M059J (cell line): Measurements from ENCODE around the gene RPP21. TPM values are rescaled to one million over a fixed set of nuclear protein-coding genes. Genes with fewer than 3 reads are reported as not detected.
"Not testable (repeated sequence)": the region's sequence is repeated elsewhere in the genome, so short reads cannot be mapped to it uniquely, and the experiment has no call there.

Experiments used
- DNase-seq: peaks from one replicate; pipeline ENCODE4 v3.0.0-alpha.2; 2012; ENCODE audit warnings: low read depth
- total RNA-seq: library from RNA; depleted of rRNA; stranded (reverse); fragments of >200 nt; shearing (Covaris generic); gene quantifications from 2 replicates; pipeline ENCODE4 v1.2.3, GENCODE V29; 2014

The RPP21 gene
- total RNA-seq, 1 experiment from 2014 or later, result 156 TPM

GRCh38 chr6:30329331-30329730 lies 15.6 kb upstream of the RPP21 start:
- no peak for DNase-seq

DNA sequence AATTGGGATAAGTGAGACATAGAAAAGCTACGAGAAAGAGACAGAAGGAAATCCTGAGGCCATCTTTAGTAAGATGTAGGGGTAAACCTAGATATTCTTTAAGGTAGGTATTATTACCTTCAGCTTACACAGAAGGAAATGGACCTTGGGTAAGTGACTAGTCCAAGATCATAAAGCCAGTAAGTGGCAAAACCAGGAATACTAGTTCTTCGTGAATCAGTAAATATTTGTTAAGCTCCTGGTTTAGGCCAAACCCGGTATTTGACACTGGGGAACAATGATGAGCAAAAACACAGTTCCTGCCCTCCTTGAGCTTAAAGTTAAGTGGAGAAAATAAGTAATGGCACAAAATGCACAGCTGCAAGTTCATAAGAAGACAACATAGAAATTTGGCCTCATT lies 13.0 kb upstream of the RPP21 start:
- no peak for DNase-seq

DNA sequence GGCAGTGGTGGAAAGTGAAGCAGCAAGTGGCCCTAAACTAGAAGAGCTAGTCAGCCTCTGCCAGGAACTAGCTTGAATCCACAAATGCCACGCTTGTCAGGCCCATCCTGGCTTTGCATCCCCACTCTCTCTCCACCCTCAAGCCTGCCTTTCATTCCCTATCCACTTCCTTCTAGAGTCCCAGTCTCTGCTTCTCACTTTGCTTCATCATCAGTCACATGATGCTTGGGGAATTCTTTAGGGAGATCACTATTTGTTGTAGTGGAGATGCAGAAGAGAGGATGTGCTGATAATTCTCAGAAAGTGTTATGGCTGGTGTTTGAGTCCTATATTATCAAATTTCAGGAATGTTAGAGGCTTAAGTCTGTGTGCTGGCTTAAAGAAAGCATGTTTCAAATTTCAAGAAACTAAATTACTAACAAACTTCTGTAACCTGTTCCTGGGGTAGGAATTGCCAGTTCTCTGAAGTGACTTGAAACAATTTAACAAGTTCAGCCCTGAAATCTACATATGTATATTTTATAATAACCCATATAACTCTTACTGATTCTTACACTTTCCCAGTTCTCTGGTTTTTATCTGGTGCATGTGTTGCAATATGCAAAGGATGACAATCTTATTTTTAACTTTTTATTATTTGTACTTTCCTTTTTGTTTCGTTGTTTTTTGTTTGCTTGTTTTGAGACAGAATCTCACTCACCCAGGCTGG lies 10.7 kb upstream of the RPP21 start:
- DNase-seq, result no peak

- no peak for DNase-seq
These were observed 4.3 kb upstream of the RPP21 start for GRCh38 chr6:30340589-30341054.

GRCh38 chr6:30341218-30341617 lies 3.7 kb upstream of the RPP21 start:
- DNase-seq, result no peak

DNA sequence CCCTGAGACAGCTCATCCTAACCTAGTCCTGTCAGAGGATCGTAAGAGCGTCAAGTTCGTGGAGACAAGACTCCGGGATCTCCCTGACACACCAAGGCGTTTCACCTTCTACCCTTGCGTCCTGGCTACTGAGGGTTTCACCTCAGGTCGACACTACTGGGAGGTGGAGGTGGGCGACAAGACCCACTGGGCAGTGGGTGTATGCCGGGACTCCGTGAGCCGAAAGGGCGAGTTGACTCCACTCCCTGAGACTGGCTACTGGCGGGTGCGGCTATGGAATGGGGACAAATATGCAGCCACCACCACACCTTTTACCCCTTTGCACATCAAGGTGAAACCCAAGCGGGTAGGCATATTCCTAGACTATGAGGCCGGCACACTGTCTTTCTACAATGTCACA lies 3.2 kb upstream of the RPP21 start:
- no peak for DNase-seq

DNA sequence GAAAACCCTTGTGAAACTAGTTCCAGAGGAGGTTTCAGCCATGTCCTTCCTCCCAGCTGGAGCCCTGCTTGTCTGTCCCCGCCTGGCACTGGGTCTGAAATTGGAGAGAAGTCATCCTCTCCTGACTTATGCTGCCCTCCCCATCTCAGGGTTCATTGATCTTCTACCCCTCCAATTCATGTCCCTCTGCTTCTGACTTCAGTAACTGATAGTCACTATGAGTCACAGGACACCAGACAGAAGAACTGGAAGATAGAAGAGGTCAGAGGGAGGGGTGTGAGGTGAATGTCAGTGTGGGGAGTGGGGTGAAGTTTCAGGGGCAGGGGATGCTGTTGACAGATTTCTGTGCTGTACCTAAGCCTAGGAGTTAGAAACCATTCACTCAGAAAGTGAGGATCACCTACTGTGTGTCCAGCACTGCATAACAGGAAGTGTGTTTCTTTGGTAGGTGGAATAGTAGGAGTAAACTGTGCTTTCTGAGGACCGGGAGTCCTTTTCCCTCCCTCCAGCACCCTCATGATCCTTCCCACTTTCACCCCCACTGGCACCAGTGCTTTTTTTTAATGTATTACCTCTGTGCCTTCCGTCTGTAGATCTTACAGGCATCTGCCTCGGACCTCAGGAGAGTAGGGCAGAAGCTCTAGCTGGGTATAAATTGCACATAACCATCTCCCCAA lies 627 bp upstream of the RPP21 start:
- DNase-seq, result no peak

DNA sequence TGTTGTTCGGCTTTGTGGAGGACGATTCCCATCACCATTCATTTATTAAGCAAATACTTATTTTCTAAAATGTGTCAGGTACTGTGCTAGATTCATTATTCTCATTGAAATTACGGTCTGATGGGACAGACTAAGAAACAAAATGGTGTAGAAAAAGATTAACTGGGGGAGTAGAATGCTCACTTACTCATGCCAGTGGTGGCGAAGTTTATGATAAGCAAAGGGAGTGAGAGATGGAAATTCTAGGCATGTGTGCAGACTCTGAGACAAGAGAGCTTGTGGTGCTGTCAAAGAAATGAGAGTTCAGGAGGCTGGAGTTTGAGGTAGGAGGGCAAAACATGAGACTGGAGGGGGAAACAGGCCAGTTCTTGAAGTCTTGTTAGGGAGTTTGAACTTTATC lies 896 bp downstream of the RPP21 start:
- no peak for DNase-seq

GRCh38 chr6:30348957-30349356 lies 4.0 kb downstream of the RPP21 start:
- no peak for DNase-seq

DNA sequence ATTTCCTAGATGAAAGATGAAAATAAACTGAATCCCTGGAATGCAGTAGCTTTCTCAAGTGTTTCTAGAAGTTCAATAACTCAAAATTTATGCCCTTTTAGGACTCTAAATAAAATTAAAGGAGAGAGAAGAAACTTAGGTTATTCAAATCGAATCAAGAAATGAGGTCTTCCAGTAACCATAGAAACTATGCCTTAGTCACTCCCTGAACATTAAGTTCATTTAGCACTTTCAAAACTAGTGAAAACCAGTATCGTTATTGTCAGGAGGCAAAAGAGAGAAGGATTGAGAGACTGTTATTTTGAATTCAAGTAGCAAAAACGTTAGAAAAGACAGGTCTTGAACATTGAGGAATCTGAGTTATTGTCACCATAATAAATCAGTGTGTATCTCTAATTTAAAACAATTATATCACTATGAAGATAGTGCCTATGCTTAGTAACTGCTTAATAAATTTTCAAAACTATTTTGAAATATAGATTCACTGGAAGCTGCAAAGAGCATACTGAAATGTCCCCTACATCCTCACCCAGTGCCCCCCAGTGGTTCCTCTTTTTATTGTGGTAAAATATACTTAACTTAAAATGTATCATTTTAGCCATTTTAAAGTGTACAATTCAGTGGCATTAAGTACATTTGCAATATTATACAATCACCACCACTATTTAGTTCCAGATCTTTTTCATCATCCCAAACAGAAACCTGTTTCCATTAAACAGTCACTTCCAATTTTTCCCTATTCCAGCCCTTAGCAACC lies 4.6 kb downstream of the RPP21 start:
- DNase-seq, result no peak

GRCh38 chr6:30350524-30350923 lies 5.6 kb downstream of the RPP21 start:
- peak; percentile 59 for DNase-seq

GRCh38 chr6:30352550-30352949 lies 7.6 kb downstream of the RPP21 start:
- no peak for DNase-seq

DNA sequence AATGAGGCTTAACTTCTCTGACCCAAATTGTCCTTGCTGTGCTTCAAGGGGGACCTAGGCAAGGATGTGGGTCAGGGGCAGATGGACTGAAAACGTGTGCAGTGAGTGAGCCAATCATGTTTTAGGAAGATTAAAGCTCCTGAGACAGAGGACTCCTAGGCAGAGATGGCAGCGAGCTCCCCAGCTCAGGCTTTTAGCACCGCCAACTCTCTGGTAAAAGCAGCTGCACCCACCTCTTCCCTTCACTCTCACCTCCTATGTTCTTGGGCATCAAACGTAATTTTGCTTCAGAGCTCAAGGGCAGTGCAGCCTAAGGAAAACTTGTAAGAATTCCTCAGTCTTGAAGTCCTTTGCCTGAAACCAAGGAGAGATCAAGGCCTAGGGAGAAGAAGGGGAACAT lies 10.3 kb downstream of the RPP21 start:
- no peak for DNase-seq

GRCh38 chr6:30356536-30356935 lies 11.6 kb downstream of the RPP21 start:
- no peak for DNase-seq

DNA sequence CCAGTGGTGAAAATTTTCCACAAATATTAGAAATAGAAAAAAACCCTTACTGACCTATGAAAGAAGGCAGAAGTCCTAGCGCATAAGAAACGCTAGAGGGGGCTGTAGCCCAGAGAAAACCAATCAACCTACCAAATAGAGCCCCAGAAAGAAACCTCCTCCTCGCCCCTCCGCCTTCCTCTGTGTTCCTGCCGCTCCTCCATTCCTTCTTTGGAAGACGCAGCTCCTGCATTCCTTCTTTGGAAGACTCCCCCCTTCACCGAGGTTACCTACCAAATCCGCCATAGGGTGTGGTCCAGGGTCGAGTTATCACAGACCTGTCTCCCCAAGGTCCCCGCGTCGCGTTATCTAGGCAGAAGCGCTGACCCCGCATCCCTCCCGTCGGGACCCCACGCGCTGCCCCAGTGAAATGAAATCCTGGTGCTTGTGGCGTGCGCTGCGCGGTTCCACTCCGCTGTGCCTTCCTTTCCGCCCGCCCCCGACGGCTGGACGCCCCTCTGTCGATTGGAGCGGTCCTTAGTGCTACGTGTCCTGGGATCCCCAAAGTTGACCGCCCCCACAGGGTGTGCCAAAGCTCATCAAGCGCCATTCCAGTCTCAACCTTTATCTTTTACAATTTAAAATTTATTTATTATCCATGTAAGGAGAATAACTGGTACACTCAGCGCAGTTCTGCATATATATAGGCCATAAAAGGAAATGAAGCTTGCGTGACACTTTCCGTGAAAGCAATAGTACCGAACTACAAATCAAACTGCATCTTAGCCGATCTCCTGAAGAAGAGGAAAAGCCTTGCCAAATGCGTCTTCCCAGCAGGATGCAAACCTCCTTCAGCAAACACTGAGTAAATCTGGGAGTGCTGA lies 13.0 kb downstream of the RPP21 start:
- DNase-seq, result peak; percentile 76

DNA sequence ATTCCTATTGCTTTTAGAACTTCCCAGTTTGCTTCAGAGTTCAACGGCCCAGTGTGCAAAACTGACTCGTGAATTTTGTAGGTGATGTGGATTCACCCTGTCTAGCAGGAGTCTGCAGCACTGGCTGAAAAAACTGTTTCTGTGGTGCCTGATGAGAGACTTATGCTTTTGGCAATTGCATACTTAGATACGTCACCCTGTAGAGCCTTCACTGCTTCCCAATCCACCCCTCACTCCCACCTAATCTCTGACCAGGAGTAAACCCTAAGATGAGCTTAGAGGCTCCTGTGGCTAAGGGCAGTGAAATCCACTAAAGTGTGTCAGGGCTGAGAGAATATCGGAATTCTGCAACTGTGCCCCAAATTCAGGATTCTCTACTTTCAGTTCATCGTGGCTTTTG lies 14.3 kb downstream of the RPP21 start:
- DNase-seq, result no peak

GRCh38 chr6:30360139-30360538 lies 15.2 kb downstream of the RPP21 start:
- DNase-seq, result no peak

- no peak for DNase-seq
These were observed 16.7 kb downstream of the RPP21 start for GRCh38 chr6:30361661-30362060.

GRCh38 chr6:30363459-30363858 lies 18.5 kb downstream of the RPP21 start:
- DNase-seq, result no peak

DNA sequence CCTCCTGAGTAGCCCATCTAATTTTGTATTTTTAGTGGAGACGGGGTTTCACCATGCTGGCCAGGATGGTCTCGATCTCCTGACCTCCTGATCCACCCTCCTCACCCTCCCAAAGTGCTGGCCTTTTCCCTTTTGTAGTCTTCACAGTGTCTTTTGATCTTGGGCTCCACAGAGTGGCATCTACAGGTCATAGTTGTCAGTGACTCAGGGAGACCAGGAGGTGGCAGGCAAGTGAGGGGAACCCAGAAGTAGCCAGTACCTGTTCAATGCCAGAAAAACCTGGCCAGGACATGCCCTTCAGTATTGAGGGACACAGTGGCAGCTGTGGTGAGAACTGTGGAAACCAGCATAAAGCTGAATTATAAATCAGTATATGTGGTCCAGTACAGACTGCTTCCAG lies 19.6 kb downstream of the RPP21 start:
- DNase-seq, result peak; percentile 11

- DNase-seq, result not testable (repeated sequence)
These were observed 24.3 kb downstream of the RPP21 start for GRCh38 chr6:30369280-30369679.
